ENCODE data around the gene NRXN2.
"Not testable (repeated sequence)": the region's sequence is repeated elsewhere in the genome, so short reads cannot be mapped to it uniquely, and the experiment has no call there.

Gene NRXN2

GRCh38 chr11:64719406-64719805 lies 3.6 kb downstream of the NRXN2 start:
- no peak for DNase-seq

- DNase-seq = no peak
Observed at GRCh38 chr11:64718780-64719124, 4.2 kb downstream of the NRXN2 start.

- no peak for DNase-seq
Observed at GRCh38 chr11:64718084-64718779, 4.8 kb downstream of the NRXN2 start.

GRCh38 chr11:64717268-64717578 lies 5.8 kb downstream of the NRXN2 start:
- DNase-seq = no peak

GRCh38 chr11:64716473-64717267 lies 6.3 kb downstream of the NRXN2 start:
- no peak for DNase-seq

GRCh38 chr11:64715756-64716472 lies 7.1 kb downstream of the NRXN2 start:
- DNase-seq = no peak

GRCh38 chr11:64715110-64715509 lies 7.9 kb downstream of the NRXN2 start:
- no peak for DNase-seq

- DNase-seq = no peak
Observed at GRCh38 chr11:64714666-64715065, 8.3 kb downstream of the NRXN2 start.

- DNase-seq = no peak
Observed at GRCh38 chr11:64713781-64714363, 9.1 kb downstream of the NRXN2 start.

GRCh38 chr11:64713016-64713707 lies 9.8 kb downstream of the NRXN2 start:
- DNase-seq = no peak

- DNase-seq = no peak
Observed at GRCh38 chr11:64712430-64713015, 10.5 kb downstream of the NRXN2 start.

- DNase-seq = no peak
Observed at GRCh38 chr11:64711956-64712362, 11.0 kb downstream of the NRXN2 start.

- DNase-seq = no peak
Observed at GRCh38 chr11:64711138-64711955, 11.7 kb downstream of the NRXN2 start.

- DNase-seq = no peak
Observed at GRCh38 chr11:64710418-64711137, 12.4 kb downstream of the NRXN2 start.

GRCh38 chr11:64705501-64705900 lies 17.5 kb downstream of the NRXN2 start:
- DNase-seq = no peak

- DNase-seq = no peak
Observed at GRCh38 chr11:64703048-64703447, 19.9 kb downstream of the NRXN2 start.

- not testable (repeated sequence) for DNase-seq
Observed at GRCh38 chr11:64701956-64702355, 21.0 kb downstream of the NRXN2 start.

- no peak for DNase-seq
Observed at GRCh38 chr11:64698427-64698826, 24.6 kb downstream of the NRXN2 start.

- no peak for DNase-seq
Observed at GRCh38 chr11:64697663-64698375, 25.2 kb downstream of the NRXN2 start.

GRCh38 chr11:64696045-64696444 lies 27.0 kb downstream of the NRXN2 start:
- no peak for DNase-seq
